ENCODE data around the gene TM9SF2. TPM values are rescaled to one million over a fixed set of nuclear protein-coding genes. Genes with fewer than 3 reads are reported as not detected.

The TM9SF2 gene
- total RNA-seq, 1 experiment from 2014 or later = 84.6 TPM

- H3K9ac ChIP-seq (ENCODE audit: low read length) = no peak overlapping the region
- no peaks in the 10 kb centered on the region for H3K4me1 ChIP-seq (ENCODE audit: insufficient read depth, low read length)
- no peak overlapping the region for H3K4me2 ChIP-seq (ENCODE audit: low read length)
- no TSS peak for BruUV-seq (replicated peaks)
- H3K27ac ChIP-seq (ENCODE audit: low read length) = no peak overlapping the region
- H3K9me2 ChIP-seq (replicated peaks; ENCODE audit: low read length) = no peaks in the 10 kb centered on the region
- no peaks in the 10 kb centered on the region for H3K36me3 ChIP-seq (ENCODE audit: low read depth, low read length)
- H2AFZ ChIP-seq (ENCODE audit: low read length) = no peak overlapping the region
- H3K79me2 ChIP-seq (ENCODE audit: low read length) = no peaks in the 10 kb centered on the region
- ChIA-PET POLR2A (ENCODE audit: unreplicated experiment) (no interaction called here), CTCF (no interaction called here)
- DNase-seq = no peak
- no peak for ATAC-seq
- H3K27me3 ChIP-seq (ENCODE audit: low read length) = no peaks in the 10 kb centered on the region
- H3F3A ChIP-seq (ENCODE audit: low read length, unreplicated experiment) = no peaks in the 10 kb centered on the region
- H3K4me3 ChIP-seq (ENCODE audit: low read length) = no peak overlapping the region
- no peak for TF ChIP-seq EZH2 (IDR thresholded peaks at IDR 0.05; ENCODE audit: low read length, unreplicated experiment)
- no peak for TF ChIP-seq CTCF (conservative IDR thresholded peaks at IDR 0.05; ENCODE audit: low read depth, low read length)
- TF ChIP-seq EZH2phosphoT487 (IDR thresholded peaks at IDR 0.05; ENCODE audit: borderline replicate concordance, low read length) = no peak
- no peaks in the 10 kb centered on the region for H3K9me3 ChIP-seq (ENCODE audit: low read length)
- intact Hi-C loops (cut with micrococcal nuclease) = no loop called here
- no peaks in the 10 kb centered on the region for H4K20me1 ChIP-seq (ENCODE audit: low read length)
Measured at GRCh38 chr13:99572921-99573320, 71.6 kb downstream of the TM9SF2 start.

- Histone ChIP-seq H3K36me3 (ENCODE audit: low read depth, low read length) (no peaks in the 10 kb centered on the region), H3K4me1 (ENCODE audit: insufficient read depth, low read length) (no peaks in the 10 kb centered on the region), H3K4me2 (ENCODE audit: low read length) (no peak overlapping the region), H3K9me3 (ENCODE audit: low read length) (no peaks in the 10 kb centered on the region), H3K9ac (ENCODE audit: low read length) (no peak overlapping the region), H3K9me2 (replicated peaks; ENCODE audit: low read length) (no peaks in the 10 kb centered on the region), H3K27ac (ENCODE audit: low read length) (no peak overlapping the region), H3K27me3 (ENCODE audit: low read length) (no peaks in the 10 kb centered on the region), H3K4me3 (ENCODE audit: low read length) (no peak overlapping the region), H3F3A (ENCODE audit: low read length, unreplicated experiment) (no peaks in the 10 kb centered on the region), H2AFZ (ENCODE audit: low read length) (no peak overlapping the region), H3K79me2 (ENCODE audit: low read length) (no peaks in the 10 kb centered on the region), H4K20me1 (ENCODE audit: low read length) (no peaks in the 10 kb centered on the region)
- ChIA-PET POLR2A (ENCODE audit: unreplicated experiment) (no interaction called here), CTCF (no interaction called here)
- DNase-seq = no peak
- TF ChIP-seq EZH2phosphoT487 (IDR thresholded peaks at IDR 0.05; ENCODE audit: borderline replicate concordance, low read length) (no peak), CTCF (conservative IDR thresholded peaks at IDR 0.05; ENCODE audit: low read depth, low read length) (no peak), EZH2 (IDR thresholded peaks at IDR 0.05; ENCODE audit: low read length, unreplicated experiment) (no peak)
- no peak for ATAC-seq
- BruUV-seq (replicated peaks) = no TSS peak
- intact Hi-C loops (cut with micrococcal nuclease) = no loop called here
Measured at GRCh38 chr13:99575376-99576120, 74.3 kb downstream of the TM9SF2 start.

Measured in PC-3 (cell line).